Activated CD8-positive, alpha-beta memory T cell treated with anti-CD3 and anti-CD28 coated beads for 4 hours (primary cell): Measurements from ENCODE around the gene THAP8.

ENCODE experiments used
- DNase-seq, 2 donors: peaks; one replicate each; pipeline ENCODE4 v3.0.0-alpha.2; 2020; ENCODE audit warnings: low read depth in 2 of 2

THAP8 gene, protein sequence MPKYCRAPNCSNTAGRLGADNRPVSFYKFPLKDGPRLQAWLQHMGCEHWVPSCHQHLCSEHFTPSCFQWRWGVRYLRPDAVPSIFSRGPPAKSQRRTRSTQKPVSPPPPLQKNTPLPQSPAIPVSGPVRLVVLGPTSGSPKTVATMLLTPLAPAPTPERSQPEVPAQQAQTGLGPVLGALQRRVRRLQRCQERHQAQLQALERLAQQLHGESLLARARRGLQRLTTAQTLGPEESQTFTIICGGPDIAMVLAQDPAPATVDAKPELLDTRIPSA

DNA sequence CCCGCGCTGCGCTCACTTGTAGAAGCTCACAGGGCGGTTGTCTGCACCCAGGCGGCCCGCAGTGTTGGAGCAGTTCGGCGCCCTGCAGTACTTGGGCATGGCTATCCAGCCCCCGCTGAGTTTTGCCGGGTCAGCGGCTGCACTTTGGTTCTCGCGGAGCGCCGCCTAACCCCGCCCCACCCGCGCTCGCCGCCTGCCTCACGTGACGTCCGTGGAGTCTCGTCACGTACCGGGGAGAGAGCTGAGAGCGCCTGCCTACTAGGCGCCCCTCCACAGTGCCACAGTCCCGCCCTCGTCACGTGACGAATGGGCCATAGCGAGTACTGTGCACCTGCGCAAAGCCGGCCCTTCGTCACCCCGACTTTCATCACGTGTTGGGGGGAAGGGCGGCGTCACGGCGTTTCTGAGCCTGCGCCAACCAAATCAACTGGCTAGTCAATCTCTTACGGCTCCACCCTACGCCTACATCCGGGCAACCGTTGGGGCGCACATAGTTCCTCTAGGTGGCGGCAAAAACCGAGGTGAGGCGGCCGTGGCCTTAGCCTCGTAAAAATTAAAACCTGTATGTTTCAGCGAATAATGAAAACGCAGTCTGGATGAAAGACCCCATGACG lies at the start of gene THAP8:
TSS of gene THAP8 (minus strand) at position 167 of the 614 bp plus-strand sequence. CDS start at position 99, 68 bp downstream.
- peak; percentile 100 for DNase-seq

DNA sequence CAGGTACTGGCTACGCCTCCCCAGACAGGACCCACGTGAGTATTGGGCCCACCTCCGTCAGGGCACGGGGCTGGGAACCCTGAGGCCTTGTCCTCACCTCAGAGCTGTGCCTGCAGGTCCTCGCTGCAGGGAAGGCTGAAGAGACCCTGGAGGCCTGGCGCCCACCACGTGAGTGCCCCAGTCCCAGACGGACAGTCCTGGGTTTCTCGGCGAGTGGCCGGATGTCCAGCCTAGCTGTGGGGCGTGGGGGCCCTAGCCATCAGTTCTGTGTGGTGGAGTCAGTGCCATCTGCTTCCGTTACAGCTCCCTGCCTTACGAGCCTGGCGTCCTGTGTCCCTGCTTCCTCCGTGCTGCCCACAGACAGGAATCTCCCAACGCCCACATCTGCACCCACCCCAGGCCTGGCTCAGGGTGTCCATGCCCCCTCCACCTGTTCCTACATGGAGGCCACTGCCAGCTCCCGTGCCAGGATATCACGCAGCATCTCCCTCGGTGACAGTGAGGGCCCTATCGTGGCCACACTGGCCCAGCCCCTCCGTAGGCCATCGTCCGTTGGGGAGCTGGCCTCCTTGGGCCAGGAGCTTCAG lies 49.0 kb upstream of the THAP8 start:
- DNase-seq, result no peak

DNA sequence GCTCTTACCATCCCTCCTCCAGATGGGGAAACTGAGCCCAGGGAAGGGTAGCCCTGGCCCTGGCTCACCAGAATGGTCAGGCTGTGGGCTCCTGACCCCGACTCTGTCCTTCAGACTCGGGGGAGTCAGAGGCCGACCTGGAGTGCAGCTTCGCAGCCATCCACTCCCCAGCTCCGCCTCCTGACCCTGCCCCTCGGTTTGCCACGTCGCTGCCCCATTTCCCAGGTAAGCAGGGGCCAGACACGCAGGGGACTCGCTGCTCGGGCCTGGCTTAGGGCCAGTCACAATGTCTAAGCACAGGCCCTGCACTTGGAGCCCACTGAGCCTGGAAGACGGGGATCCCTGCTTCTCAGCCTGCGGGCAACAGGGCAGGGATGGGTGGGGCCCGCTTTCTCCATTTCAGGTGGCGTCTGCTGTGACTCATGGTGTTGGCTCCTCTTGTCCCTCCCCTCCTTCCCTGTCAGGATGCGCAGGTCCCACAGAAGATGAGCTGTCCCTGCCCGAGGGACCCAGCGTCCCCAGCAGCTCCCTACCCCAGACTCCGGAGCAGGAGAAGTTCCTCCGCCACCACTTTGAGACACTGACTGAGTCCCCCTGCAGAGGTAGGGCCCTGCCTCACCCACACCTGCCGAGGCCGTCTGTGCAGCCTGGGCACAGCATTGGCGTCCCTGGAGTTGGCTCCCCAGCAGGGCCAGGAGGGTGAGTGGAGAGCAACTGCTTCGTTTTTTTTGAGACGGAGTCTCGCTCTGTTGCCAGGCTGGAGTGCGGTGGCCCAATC lies 47.7 kb upstream of the THAP8 start:
- DNase-seq, result no peak

DNA sequence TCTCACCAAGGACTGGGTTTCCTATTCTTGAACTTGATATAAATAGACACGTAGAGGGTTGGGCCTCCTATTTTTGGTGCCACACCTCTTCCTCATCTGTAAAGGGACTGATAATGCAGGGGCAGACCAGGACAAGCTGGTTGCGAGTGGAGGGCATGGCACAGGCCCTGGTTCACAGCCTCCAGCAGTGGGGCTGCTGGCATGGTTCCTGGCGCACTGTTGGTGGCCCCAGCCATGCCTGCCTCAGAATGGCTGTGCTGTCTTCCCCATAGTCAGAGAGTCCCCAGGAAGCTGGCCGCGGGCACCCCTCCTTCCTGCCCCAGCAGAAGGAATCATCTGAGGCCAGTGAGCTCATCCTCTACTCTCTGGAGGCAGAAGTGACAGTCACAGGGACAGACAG lies 46.4 kb upstream of the THAP8 start:
- no peak for DNase-seq

DNA sequence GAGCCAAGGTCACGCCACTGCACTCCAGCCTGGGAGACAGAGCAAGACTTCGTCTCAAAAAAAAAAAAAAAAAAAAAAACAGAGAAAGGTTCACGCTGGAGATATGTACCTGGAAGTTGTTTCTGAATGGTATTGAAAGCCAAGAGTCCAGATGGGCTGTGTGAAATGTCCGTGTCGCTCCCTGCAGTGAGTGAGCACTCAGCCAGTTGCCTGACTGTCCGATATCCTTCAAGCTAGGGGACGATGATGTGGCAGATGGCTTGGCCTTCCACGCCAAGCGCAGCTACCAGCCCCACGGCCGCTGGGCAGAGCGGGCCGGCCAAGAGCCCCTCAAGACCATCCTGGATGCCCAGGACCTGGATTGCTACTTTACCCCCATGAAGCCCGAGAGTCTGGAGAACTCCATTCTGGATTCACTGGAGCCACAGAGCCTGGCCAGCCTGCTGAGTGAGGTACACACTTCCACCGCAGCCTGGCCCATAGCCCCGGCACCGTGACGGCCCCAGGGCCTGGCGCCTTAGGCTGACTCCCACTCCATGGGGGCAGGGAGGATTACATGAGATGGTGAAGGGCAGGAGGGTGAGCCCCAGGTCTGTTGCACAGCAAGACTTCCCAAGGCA lies 45.2 kb upstream of the THAP8 start:
- DNase-seq, result no peak

DNA sequence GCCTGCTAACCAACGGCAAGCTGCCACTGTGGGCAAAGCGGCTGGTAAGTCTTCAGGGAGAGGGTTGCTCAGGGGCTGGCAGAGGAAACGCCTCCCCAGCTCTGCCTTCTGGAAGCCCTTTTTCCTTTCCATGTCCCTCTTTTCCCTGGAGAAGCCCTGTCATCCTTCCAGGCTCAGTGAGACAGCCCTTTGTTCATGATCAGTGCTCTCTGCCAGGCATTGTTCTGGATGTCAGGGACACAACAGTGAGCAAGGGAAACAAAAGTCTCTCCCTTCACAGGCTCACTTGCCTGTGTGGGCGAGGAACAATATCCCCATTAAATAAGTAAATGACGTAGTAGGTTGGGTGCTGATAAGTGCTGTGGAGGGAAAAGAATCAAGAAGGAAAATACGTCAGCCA lies 43.0 kb upstream of the THAP8 start:
- DNase-seq, result no peak

DNA sequence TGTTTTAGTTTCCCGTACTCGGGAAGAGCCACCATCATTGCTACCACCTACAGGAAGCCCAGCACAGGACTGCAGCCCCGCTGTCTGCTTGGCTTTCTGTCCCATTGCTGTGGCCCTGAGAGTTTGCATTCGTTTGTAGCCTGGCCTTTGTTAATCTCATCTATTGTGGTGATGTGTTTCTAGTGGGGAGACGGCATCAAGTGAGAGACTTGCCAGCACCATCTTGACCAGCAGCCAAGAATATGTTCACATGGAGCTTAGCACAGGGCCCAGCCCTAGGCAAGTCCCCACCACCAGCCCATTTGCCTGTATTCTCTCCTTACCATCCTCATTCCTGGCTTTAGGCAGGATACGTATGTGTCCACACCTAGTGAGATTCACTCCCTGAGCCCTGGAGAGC lies 39.6 kb upstream of the THAP8 start:
- DNase-seq, result no peak

DNA sequence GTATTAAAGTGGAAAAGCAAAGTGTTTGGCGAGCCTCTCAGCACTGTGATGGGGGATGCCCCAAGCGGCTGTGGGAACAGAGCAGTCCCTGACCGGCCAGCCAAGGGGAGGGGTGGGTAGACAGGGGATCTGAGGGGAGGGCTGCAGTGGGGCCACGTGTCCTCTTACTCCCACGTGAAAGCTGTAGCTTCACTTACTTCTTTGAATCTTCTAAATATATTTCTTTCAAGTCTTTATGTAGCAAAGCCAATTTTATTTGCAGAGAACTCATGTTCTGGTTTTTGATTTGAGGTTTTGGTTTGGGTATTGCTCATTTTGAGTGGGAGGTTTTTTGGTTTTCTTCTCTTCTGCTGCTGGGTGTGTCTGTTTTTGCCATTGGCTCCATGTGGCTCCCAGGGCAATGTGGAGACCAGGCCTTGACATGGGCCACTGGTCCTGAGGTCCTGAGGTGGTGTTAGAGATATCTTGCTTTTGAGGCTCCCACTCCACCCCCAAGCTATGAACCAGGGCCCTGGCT lies 39.1 kb upstream of the THAP8 start:
- no peak for DNase-seq

DNA sequence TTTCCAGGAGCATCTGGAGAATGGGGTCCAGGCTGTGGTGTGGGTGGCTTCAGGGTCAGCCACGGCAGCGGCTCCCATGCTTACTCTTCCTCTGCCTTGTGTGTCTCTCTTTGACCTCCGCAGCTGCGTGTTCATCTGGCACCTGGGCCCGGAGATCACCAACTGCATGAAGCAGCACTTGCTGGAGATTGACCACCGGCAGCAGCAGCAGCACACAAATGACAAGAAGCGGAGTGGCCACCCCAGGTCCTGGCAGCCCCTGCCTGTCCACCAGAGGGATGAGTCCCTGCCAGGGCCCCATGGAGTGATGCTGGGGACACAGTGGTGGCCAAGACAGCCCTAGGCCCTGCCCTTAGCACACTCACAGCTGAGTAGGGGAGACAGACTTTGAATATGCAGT lies 38.5 kb upstream of the THAP8 start:
- DNase-seq, result no peak

DNA sequence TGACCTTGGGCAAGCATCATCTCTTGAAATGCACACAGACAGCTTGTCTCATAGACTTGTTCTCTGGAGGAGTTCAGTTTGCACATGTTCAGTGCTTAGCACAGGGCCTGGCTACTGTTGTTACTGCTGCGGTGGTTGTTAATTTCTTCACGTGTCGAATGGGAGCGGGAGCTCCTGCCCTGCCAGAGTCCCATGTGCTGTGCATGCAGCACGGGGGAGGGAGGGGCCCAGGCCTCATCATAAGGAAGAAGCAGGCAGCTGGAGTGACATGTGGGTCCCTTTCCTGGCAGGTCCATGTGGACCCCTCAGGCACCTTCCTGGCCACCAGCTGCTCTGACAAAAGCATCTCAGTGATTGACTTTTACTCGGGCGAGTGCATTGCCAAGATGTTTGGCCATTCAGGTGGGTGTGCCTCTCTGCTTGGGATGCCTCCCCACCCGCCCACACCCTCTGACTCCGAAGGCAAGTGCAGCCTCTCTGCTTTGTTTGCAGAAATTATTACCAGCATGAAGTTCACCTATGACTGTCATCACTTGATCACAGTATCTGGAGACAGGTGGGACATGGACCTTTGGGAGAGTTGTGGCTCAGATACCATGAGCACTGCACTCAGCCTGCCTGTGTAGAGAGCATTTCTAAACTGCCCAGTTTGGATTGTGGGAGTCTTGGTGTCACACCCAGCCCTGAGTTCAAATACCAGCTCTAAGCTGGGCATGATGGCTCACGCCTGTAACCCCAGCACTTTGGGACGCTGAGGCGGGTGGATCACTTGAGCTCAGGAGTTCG lies 37.0 kb upstream of the THAP8 start:
- DNase-seq, result no peak

DNA sequence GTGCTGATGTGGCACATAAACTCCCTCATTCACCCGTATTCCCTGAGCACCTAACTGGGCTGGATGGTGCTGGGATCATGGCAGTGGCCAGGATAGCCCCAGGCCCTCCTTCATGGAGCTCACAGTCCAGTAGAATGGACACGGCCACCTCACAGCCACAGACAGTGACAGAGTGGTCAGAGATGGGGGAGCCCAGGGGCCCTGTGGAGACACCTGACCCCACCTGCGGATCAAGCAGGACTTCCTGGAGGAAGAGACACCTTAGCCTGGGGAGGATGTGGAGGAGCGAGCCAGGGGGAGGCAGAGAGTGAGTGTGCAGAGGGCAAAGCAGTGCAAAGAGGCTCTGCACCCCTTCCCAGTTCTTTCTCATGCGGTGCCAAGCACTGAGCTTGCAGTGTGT lies 35.8 kb upstream of the THAP8 start:
- DNase-seq, result no peak

DNA sequence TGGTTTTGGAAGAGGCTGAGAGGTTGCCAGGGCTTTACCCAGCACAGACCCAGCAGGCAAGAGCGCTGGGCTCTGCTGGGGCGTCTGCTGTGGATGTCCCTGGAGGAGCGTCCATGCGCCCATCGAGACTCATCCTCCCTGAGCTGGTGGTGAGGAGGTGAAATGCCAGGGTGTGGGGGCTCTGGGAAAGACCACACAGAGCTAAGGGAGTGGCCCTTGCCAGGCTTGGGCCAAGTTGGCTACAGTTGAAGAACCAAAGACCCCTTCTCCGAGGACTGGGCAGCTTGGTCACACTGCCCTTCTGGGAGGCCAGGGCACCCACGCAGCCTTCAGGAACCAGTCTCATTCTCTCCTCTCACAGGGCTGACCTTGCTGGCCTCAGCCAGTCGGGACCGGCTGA lies 32.2 kb upstream of the THAP8 start:
- no peak for DNase-seq

DNA sequence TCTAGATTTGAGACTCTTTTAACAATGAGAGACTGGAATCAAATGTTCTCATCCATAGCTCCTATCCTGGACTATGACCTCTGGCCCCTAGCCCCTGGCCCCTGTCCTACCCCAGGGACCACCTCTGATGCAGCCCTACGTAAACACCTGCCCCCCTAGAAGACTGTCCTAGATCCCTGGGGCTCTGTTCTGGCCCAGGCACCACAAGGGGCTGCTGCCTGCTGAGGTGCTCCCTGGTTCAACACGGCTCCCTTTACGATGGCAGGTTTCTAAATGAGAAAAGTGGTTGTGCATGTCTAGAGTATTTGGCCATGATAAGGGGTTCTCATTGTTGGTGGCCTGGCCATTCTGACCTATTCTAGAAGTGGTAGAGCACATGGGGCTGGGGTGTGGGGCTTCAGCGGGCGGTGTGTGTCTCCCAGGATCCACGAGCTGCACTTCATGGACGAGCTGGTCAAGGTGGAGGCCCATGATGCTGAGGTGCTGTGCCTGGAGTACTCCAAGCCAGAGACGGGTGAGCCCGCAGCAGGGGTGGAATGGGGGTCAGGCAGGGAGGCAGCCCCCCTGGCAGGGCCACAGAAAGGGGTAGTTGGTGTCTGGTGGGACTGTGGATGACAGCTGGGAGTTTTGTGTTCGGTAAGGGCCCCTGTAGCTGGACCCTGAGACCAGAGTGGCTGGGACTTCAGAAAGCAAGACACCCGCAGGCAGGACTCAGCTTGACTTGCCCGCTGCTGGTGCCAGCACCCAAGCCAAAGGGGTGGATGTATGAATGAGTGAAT lies 30.3 kb upstream of the THAP8 start:
- no peak for DNase-seq

DNA sequence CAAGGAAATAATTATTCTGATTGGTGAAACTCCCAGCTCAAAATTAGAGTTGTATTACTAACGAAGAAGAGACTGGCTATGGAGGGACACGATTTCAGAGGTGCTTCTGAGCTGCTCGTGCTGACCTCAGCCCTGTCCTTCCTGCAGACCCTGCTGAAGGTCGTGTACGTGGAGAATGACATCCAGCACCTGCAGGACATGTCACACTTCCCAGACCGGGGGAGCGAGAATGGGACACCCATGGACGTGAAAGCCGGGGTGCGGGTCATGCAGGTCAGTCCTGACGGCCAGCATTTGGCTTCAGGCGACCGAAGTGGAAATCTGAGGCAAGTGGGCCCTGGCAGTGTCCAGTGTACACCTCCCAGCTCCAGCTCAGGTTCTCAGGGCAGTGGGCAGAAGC lies 28.8 kb upstream of the THAP8 start:
- no peak for DNase-seq

DNA sequence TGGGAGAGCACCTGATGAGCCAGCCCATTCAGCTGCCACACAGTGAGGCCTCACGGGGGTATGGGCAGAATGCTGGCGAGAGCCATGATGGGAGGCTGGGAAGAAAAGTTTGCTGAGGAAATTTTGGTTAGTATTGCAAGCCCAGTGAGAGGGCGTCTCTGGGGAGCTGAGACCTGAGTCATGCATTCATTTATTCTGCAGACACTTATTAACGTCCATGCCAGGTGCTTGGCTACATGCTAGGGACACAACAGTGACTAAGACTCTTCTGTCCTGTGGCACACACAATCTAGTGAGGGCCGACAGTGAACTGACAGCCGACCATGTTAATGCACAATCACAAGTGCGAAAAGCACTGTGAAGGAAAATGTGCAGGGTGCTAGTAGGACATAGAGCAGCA lies 27.8 kb upstream of the THAP8 start:
- no peak for DNase-seq

DNA sequence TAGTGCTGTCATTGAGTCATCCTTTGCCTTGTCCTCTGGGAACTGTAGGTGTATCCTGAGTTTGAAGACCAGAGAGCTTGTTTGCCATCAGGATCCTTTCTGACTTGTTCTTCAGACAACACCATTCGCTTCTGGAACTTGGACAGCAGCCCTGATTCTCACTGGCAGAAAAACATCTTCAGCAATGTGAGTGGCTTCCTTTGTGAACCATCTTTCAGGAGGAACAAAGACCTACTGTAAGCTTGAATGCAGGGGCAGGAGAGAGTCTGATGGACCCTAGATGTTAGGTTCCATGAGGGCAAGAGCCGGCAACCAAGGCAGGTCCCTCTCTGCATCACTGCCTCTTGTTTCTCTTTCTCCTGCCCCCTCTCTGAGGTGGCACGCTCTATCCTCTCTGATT lies 27.3 kb upstream of the THAP8 start:
- no peak for DNase-seq

DNA sequence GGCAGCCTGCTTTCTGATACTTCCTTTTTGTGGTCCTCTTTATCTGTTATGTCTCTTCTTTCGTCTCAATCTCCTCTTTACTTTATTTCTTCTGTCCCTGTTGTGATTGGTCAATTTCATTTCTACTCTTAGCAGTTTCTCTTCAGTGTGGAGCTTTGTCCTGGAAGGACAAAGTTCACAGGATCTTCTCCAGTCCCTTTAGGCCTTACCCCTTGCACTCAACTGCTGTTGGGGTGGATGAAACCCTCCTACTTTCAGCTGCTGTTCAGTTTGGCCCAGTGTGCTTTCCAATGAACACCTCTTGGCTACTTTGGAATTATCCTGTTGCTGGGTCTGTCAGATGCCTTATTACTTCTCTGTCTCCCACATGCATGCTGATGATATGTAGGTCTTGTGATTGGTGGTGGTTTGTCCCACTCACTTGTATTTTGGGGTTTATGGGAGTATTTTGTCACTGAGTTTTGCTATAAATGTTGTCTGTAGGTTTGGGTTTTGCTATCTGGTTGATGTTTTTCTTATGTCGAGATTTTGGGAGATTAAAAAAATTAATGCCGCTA lies 25.4 kb upstream of the THAP8 start:
- no peak for DNase-seq

DNA sequence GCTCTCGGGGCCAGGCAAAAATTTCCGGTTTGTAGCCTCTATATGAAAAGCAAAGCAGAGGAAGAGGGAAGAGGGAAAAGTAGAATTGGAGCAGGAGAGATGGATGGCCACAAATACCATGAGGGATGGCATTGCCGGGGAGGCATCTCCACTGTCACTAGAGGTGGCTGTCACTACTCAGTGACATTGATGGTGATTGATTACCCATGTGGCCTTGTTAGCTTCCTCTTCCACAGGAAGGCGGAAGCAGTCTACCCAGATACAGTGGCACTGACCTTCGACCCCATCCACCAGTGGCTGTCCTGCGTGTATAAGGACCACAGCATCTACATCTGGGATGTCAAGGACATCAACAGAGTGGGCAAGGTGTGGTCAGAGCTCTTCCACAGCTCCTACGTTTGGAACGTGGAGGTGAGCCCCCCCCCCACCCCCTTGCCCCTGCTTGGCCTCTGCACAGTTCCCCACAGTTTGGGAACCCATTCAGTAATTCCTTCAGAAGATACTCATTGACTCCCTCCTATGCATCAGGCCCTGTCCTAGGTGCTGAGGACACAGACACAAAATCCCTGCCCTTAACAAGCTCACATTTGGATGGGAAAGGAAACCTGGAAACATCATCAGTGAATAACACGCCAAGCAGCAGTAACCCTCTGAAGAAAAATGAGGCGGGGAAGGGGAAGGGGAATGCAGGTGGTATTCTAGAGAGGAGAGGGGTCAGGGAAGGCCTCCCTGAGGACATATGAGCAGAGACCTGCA lies 19.2 kb upstream of the THAP8 start:
- DNase-seq, result no peak

DNA sequence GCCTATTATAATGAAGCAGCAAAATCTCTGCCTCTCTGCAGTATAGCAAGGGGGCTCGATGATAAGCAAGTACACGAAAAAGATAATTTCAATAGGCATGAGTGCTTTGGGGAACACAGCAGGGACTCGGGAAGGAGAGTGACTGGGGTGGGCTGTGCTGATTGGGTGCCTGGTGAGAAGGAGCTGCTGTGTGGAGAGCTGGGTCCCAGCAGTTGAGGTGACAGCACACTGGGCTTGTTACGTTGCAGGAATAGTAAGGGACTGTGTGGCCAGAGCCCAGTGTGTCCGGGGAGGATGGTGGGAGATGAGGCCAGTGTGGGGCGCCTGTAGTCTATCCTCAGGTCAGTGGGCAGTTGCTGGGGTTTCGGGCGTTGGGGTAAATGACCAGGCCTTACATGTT lies 18.0 kb upstream of the THAP8 start:
- DNase-seq, result no peak
